Esophagus mucosa (tissue), 1 donor: Measurements from ENCODE around the gene TSC22D1. TPM values are rescaled to one million over a fixed set of nuclear protein-coding genes. Genes with fewer than 3 reads are reported as not detected.
A peak's percentile ranks its signal among the peaks of the same experiment; 100 is the strongest.
"Not testable (repeated sequence)": the region's sequence is repeated elsewhere in the genome, so short reads cannot be mapped to it uniquely, and the experiment has no call there.

ENCODE experiments used
- ATAC-seq: fragments of 200-7000 bp; cut with Tn5 transposase; one replicate; pipeline ENCODE4 v1.9.1; 2020
- total RNA-seq: library from RNA; stranded (reverse); gene quantifications from one replicate; pipeline ENCODE4 v1.2.4, GENCODE V29; 2023
- donor health status: DM: yes; HTN: yes; CAD: no.

TSC22D1 gene
- total RNA-seq, 1 donor from 2014 or later, result 23.2 TPM

DNA sequence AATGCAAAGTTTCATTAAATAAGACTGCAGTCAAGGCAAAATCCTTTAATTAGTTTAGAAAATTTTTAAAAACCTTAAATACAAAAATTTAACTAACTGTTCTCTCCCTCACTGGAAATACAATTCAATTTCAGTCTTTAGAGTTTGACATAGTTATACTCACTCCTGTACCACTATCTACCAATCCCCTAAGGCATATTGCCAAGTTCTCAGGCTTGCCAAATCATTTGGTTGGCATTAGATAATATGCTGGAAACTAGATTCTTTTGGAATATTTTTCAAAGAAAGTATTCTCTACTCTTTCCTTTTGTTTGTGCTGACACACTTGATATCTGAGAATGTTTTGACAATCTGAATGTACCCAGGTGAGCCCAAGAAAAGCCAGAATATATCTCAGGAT, 77.2 kb downstream of the TSC22D1 start:
- ATAC-seq, result no peak

DNA sequence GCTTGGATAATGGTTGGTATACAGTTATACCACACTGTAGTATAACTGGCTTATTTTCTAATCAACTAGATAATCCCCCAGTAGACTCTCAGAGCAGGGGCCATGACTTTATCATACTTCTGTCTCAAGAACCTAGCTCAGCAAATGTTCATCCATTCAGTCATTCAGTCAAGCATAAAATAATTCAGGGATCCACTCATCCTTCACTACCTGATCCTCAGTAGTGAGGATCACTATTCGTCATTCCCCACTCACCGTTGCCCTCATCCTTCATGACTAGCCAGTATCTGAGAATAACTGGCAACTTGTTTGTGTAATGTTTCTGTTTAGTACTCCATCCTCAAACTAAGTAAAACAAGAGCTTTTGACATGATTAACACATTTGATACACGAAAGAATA, 77.6 kb downstream of the TSC22D1 start:
- no peak for ATAC-seq

DNA sequence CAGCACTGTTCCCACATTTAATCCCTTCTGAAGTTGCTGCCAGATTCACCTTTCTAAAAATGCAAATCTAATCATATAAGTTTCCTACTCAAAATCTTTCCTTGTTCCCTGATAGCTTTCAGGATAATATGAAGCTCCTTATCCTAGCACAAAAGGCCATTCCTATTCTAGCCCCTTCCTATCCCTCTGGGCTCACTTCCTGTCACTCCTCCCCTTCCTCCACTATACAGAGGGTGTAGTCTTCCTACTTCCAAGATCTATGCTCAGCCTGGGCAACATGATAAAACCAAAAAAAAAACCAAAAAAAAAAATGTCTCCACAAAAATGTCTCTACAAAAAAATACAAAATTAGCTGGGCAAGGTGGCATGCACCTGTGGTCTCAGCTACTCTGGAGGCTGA, 78.3 kb downstream of the TSC22D1 start:
- no peak for ATAC-seq

DNA sequence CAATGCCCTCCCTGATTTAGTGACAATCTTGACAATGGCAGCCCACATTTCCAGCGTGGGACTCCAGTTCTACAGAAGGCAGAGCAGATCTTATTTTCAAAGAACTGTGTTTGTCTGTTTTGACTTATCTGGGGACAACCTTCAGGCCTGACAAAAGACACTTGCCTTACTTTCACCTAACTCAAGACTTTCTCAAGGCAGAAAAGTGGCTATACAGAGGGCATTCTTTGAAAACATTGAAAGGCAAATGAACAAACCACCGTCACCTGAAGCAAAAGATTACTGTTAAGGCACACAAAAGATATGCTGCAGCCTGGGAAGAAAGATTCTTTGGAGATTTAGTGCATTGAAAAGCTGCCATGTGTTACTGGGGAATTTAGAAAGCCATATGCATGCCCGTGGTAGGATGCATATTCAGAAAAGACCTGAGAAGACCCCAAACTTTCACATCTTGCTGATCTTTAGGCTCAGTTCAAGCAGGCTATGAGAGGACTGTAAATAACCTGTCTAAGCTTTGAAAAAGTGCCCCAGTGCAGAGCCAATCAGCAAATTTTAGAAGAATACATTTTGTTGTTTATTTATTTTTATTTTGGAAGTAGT, 82.8 kb downstream of the TSC22D1 start:
- ATAC-seq, result no peak

DNA sequence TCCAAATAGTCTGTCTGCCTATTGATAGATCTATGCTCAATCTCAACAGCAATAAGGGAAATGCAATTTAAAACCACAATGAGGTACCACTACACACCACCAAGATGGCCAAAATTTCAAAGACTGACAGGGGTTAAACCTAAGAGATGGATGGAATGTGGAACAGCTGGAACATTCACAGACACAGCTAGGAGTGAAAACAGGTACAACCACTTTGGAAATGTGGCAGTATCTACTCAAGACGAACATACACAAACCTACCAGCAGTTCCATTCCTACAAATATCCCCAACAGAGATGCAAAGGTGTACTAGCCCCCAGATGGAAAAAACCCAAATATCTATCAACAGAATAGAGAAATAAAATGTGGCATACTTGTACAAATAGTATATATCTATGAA, 86.4 kb downstream of the TSC22D1 start:
- ATAC-seq, result peak; percentile 38

DNA sequence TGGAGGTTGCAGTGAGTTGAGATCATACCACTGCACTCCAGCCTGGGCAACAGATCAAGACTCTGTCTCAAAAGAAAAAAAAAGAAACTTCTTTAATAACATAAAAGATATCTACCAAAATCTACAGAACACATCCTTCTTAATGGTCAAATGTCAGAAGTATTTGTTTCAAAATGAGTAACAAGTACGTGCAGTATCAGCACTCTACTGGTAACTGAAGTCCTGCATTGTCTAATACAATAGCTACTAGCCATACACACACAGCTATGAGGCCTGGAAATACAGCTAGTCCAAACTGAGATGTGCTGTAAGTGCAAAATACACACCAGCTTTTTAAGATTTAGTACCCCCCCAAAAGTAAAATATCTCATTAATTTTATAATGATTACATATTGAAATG, 88.1 kb downstream of the TSC22D1 start:
- ATAC-seq, result no peak

DNA sequence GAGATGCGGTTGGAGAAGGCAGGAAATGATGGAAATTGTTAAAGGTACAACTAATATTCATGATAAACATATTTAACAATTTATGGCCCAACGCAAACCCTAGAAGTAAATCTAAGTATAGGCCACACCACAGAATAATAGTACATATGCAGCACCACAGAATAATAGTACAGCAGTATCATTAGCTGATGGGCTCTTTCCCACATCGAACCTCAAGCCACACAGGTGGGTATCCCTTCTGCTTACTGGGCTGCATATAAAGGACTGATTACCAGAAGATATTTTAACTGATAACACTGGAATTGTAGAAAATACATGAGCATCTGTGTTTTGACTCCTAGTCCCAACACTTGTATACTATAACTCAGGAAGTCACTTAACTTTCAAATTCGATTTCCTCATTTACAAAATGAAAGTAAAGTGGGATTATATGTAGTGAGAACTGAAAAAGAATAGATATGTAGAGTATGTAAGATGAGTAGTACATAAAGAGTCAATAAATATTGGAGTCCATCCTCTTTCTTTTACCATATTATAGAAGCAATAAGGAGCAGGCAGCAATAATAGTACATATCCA, 91.5 kb downstream of the TSC22D1 start:
- no peak for ATAC-seq

DNA sequence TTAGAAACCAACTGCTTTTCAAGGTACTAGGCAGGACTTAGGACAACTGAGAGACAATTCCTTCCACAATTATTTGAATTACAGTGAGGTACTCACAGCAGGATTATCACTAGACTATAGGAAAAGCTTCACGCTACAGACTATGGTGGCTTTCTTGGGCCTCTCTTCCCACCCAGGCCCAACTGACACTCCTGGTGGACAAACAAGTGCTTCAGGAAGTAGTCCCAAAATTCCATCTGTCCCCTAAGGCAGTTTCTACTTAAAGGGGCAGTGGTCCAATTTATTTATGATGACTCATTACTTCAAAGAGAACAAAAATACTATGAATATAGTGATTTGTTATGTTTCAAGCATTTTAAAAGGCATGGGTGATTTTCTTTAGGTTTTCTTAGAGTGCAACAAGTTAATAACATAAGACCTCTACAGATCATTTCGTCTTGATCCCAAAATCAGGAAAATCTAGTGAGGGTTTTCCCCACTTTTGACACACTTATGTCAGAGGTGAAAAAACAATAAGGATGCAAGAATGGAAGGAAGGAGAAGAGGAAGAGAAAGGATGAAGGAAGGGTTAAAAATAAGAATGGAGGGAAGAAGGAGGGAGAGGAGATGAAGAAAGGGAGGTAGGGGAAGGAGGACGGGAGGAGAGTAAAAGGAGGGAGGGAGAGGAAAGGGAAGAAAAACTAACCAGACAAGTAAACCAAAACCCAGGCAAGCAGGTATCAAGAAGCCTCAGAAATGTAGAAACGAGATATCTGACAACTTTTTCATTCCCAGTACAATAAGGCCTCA, 101.8 kb downstream of the TSC22D1 start:
- no peak for ATAC-seq

DNA sequence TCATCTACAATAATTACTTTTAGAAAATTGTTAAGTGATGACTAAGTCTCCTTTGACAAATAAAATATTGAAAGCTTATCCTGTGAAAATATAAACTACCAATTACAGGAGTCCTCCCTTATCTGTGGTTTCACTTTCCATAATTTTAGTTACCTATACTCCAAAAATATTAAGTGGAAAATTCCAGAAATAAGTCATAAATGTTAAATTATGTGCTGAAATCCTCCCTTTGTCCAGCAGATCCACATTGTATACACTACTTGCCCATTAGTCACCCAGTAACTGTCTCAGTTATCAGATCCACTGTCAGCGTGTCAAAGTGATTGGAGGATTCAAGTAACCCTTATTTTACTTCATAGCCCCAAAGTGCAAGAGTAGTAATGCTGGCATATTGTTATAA, 104.4 kb downstream of the TSC22D1 start:
- no peak for ATAC-seq

DNA sequence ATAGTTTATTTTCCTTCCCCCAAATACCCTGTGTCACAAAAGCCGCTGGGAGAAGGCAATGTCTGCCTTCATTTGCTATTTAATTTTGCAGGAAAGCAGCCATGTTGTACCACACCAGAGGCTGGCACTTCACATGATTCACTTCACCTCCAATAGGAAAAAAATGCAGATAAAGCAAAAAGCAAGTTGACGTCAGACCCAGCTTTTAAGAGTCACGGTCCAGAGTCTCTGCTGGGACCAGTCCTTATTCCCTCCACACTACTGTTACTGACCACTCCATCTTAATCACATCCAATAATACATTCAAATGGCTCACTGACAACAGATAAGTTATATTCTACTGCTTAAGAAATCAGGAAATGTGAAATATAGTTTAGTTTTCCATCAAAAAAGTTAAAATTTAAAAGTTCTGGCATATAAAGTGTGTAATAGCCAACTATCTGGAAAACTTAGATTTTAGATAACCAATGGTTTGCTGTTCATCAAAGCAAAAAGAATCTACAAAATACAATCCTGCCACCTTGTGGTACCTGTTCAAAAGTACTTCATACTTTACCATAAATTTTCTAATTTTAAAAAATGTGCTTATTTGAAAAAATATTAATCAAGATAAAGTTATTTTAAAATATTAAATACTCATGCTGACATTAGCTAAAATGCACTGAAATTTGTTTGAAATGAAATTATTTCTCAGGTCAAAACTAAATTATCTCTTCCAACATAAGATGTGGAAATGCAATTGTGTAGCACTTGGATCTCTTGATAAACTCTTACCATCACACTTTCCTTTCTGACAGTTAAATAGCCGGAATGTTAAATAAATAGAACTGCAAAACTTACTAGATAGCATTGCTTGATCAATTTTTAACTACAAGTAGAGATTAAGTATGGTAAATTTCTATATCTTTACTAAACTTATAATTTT, 105.2 kb downstream of the TSC22D1 start:
- no peak for ATAC-seq

DNA sequence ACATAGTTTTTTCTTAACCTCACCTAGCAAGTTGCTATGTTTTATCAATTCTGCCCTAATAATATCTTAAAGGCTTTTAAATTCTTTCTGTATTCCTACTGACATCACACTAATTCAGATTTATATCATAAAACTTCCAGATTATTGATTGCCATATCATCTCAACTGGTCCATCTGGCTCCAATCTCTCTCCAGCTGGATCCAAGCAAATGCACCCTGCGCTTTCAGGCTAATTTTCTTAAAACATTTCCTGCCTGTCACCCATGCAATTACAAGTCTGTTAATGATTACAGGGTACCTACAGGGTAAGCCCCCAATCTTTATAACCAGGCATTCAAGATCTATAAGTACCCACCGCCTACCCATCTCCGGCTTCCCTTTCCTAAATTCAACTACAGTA, 107.3 kb downstream of the TSC22D1 start:
- no peak for ATAC-seq

DNA sequence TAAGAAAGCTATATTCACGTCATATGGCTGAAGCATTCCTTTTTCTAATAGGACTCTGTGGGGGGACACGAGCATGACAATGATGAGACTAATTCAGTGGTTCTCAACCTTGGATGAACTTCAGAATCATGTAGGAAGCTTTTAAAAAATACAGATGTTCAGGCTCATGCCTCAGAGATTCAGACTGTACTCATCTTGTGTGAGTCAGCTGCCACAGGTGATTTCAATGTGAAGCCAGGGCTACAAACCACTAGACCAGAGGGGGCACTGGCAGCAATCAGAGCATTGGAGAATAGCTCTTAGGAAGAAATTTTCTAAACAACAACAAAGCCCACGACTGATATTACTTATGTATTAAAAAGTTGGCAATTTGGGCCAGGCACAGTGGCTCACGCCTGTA, 110.8 kb downstream of the TSC22D1 start:
- ATAC-seq, result no peak

DNA sequence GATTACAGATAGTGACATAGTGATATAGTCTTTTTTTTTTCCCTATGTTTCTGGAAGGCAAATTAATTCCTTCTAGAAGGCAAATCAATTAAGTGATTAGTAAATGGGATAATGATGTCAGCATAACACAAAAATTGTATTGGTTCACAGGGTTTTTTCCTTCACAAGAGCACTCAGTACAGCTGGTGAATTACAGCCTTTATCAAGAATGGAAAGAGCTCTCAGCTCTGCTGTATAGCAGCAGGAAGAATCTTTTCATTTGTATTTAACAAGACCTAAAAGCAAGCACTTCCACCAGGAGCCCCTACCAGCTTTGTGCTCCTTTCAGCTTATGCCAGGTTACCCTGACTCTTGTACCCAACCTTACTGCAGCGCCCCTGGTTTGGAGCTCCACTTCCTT, 111.7 kb downstream of the TSC22D1 start:
- ATAC-seq, result no peak

DNA sequence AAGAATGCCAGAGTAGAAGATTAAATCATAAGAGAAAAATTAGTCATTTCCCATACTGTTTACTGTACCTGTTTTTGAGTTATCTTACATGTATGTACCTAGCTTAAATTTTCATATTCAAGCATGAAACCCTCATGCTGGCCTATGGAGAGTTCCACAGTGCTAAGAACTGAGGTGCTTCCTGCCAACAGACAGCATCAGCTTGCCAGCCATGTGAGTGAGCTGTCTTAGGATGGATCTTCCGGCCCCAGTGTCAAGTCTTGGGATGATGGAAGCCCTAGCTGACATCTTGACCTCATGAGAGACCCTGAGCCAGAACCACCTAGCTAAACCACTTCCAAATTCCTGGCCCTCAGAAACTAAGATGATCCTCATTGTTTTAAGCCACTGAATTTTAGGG, 112.4 kb downstream of the TSC22D1 start:
- ATAC-seq, result no peak

DNA sequence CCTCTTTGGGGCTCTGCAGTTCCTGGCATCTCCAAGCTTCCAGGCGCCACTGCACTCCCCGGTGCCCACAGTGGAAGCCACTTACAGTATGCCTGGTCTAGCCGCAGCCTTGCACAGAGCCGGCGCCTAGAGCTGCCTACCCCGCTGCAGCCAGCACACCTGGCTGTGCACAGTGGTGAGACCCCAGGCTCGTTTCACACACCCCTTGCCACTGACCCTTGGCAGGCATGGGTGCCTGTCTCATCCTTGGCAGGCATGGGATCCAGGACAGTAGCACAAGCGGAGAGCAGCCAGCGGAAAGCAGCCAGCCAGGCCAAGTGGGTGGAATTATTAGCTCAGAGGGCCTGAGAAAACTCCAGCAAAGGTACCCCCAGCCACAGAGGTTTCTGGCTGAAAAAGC, 116.5 kb downstream of the TSC22D1 start:
- no peak for ATAC-seq

DNA sequence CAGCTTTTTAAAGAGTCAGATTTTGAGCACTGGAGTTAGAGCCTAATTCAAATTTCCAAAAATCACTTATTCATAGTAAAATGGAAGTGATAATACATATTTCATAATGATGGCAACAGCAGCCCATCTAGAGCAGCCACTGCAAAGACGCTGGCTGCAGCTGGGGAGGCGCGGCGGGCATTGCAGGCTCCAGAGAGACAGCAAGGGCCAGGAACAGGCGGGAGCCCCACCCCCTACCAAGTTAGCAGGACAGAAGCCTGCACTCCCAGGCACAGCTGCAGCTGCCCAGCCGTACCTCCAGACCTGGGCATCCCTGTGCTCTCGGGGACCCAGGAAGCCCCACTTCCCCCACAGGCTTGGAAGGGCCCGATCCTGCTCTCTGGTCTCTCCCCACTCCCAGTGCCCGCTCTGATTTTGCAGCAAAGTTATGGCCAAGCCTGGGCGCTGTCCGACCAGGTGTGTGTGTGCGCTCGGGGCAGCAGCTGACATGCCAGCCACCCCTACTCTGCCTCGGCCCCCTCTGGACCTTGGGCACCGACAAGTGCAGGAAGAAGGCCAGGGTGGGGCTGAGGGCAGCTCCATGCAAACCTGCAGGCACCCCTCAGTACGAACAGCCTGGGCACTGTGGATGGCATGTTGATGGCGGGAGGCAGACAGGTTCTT, 117.7 kb downstream of the TSC22D1 start:
- peak; percentile 11 for ATAC-seq

DNA sequence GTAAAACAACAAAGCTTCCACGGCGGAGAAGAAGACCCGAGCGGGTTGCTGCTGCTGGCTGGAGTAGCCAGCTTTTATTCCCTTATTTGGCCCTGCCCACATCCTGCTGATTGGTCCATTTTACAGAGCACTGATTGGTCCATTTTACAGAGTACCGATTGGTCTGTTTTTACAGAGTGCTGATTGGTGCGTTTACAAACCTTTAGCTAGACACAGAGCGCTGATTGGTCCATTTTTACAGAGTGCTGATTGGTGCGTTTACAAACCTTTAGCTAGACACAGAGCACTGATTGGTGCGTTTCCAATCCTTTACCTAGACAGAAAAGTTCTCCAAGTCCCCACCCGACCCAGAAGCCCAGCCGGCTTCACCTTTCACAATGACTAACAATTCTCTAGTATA, 119.9 kb downstream of the TSC22D1 start:
- ATAC-seq, result not testable (repeated sequence)

DNA sequence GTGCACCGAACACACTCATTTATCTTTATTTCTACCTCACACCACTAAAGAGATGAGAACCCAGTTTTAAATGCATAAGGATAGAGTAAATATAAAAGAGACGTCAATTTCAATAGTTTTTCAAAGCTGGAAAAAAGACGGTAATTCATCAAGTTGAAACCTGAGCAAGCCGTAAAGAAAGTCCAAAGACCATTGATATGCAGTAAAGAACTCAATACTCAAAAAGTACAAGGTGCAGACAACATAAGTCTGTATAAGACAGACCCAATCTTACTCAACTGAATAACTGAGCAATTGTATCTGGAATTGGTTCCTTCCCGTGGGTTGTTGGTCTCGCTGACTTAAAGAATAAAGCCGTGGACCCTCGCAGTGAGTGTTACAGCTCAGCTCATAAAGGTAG, 120.4 kb downstream of the TSC22D1 start:
- ATAC-seq, result no peak

DNA sequence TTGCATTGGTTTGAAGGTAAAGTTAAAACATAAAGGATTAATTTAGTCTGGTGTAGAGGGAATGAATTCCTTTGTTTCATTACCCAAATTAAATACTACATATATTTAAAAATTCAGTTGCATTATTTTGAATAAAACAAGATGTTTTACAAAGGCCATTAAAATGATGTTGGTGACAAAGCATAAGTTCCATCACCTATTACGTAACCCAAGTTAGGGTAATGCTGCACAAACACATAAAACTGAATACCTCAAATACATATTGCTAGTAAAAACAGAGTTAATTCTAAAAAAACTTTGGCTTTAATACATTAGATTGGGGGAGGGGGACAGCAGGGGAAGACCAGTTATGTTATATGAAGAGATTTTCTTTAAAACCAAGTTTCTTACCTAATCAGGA, 122.2 kb downstream of the TSC22D1 start:
- no peak for ATAC-seq

DNA sequence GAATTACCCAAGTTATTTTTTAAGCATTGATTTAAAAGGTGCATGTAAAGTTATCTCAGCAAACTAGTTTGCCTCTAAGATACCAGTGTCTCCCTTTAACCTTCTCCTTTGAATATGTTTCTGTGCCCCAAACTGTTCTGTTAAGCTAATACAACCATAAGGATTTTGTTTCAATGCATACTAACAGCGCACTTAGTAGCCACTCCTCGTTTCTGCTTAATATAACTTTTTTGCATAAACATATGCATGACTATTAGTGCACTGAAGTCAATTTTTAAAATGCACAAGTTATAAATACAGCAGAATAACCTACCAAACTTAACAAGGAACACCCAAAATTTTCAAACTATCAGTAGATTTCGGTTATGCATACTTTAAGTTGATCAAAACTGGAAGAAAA, 123.1 kb downstream of the TSC22D1 start:
- no peak for ATAC-seq

DNA sequence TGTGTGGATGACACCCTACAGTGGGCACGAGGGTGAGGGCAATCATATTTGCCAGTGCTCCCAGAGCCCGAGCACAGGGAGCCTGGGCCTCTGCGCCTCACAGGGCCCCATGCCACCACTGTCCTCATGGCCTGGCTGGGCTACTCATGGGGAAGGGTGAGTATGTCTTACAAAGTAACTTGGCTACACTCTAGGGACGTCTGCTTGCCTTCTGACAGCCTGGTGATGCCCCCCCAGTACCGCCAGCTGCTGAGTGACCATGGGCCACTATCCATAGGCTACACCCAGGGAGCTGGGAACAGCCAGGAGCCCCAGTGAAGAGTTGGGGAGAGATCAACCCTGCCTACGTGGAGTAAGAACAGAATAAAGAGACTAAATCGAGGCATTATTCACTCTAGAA, 123.7 kb downstream of the TSC22D1 start:
- ATAC-seq, result no peak

DNA sequence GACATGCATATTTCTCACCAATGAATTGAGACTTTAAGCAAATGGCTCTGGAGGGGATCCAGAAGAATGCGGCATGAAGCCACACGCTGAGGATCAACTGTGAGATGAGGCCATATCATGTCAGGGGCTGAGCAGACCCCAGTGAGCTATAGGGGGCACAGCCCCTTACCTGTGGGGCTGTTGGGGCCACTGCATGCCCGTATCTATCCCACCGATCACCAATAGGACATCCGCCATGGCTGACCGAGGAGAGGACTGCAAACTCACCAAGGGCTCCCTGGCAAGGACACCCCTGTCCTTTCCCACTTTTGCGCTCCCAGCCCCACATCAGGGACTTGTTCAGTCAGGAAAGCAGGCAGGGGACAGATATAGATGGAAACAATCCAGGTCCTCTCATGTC, 124.5 kb downstream of the TSC22D1 start:
- no peak for ATAC-seq

DNA sequence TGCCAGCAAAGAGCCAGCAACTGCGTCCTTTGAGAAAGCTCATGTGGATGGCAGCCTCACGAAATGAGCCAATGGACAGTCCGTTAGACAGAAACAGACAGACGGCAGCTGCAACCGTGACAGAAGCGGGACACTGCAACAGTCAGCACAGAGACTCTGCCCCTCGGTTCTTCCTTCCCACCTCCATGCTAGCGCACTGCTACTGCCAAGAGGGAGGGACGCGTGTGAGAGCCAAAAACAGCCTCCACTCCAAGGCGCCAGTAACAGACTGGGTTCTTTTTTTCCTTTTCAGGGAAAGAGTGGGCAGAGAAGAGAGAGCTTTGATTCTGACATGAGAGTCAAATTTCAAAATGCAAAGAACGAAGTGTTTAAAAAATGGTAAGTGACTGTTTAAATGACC, 125.0 kb downstream of the TSC22D1 start:
- ATAC-seq, result no peak
